HG02623 (cell line): ENCODE measurements around the gene AFAP1L2.

ENCODE experiments used
- ATAC-seq: cut with Tn5 transposase; IDR thresholded peaks from one replicate; pipeline ENCODE4 v1.9.1; 2021; ENCODE audit warnings: moderate library complexity; ENCODE audit not compliant: unreplicated experiment

AFAP1L2 gene, protein sequence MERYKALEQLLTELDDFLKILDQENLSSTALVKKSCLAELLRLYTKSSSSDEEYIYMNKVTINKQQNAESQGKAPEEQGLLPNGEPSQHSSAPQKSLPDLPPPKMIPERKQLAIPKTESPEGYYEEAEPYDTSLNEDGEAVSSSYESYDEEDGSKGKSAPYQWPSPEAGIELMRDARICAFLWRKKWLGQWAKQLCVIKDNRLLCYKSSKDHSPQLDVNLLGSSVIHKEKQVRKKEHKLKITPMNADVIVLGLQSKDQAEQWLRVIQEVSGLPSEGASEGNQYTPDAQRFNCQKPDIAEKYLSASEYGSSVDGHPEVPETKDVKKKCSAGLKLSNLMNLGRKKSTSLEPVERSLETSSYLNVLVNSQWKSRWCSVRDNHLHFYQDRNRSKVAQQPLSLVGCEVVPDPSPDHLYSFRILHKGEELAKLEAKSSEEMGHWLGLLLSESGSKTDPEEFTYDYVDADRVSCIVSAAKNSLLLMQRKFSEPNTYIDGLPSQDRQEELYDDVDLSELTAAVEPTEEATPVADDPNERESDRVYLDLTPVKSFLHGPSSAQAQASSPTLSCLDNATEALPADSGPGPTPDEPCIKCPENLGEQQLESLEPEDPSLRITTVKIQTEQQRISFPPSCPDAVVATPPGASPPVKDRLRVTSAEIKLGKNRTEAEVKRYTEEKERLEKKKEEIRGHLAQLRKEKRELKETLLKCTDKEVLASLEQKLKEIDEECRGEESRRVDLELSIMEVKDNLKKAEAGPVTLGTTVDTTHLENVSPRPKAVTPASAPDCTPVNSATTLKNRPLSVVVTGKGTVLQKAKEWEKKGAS

DNA sequence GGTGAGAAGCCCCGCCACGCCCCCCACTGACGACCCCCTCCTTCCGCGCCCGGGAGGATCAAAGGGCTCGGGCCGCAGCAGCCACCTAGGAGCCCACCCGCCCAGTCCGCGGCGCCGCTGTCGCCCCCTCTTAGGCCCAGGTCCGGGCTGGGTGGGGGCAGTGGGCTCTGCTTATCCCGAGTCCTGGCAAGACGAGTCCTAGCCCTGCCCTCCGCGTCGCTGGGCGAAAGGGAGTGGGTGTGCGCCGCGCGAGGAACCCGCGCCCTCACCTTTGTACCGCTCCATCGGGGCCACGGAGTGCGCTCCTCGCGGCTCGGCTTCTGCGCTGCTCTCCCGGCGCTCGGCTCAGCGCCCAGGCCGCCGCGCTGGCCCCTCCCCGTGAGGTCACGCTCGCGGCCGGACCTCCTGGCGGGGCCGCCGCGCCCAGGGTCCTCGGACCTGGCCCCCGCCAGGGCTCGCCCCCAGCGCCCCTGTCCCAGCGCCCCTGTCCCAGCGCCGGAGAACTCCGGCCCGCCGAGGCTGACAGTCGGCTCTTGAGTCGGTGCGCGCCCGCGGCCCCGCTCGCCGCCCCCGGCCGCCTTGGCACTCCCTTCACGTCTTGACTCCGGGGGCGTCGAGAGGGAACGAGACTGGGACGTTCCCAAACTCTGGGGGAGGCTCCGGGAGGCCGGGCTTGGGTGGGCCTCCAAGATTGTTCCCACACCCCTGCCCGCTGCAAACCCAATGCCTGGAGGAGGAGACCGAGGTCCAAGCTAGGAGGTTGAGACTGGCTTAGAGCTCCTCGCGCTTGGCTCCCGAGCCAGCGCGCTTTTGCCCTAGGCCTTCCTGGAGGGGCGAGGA lies at the start of gene AFAP1L2:
TSS of gene AFAP1L2 (minus strand) at position 332 of the 840 bp plus-strand sequence. CDS start at position 285, 47 bp downstream.
- ATAC-seq = peak; percentile 54

DNA sequence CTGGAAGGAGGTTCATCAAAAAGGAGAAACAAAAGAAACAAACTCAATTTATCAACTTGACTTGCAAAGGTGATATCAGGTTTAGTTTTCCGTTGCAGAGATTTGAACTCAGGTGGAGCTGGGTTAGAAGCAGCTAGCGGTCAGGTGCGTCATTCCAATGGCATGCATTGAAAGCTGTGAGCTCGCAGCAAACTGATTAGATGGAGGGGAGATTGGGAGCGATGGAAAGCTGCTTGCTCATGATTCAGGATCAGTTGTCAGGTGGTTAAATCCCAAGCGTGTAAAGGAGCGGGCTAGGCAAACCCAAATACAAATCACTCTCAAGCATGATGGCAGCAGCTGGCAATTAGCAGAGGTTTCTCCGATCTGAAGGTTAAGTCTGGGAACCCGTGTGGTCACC lies 49.3 kb upstream of the AFAP1L2 start:
- ATAC-seq = no peak

DNA sequence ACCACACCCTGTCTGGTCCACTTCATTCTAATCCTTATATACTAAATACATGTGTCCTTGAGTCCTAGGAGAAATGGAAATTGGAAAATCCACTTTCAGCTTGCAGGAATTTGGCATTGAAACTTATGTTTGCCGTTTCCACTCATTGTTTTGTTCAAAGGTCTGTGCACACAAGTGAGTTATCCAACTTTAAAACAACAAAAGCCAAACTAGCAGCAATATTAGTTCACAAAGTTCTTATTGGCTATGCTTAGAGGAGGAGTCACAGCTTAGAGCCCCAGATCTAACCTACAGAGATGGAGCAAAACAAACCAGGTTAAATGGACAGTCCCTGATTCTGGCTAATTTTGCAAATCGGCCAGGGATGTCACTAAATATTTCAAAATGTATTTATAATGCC lies 44.6 kb upstream of the AFAP1L2 start:
- no peak for ATAC-seq

DNA sequence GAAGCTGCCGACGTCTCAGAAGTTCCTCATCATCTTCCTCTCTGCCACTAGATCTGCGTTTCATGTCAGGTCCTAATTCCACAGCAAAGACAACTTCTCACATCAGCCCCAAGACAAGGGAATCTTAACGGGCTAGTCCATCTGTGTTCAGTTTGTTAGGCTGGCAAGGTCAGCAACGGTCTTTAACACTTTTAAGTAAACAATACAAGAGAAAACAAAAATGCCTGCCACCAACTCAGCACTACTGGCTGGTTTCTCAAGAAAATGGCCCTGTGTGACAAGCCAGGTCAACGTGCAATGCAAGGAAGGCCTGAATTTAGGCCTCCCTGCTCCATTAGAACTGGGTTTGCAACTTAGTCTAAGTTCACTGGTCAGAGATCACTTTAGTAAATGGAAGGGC lies 41.0 kb upstream of the AFAP1L2 start:
- no peak for ATAC-seq

DNA sequence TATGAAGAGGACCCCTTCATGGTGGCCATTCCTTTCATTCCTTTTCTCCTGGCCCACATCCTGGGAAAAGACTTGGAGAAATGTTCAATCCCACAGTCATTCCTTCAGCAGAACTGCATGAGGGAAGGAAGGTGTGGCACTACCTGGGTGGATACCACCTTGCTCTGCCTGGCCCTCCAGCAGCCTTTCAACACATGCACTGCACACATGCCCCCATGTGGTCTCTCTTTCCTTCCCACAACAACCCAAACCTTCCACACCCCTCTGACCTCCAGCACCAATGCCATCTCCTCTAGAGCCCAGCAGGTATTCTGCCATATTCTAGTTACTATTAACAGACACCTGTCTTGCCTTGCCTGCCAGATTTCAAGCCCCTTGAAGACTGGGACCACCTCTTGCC lies 40.5 kb upstream of the AFAP1L2 start:
- ATAC-seq = no peak

DNA sequence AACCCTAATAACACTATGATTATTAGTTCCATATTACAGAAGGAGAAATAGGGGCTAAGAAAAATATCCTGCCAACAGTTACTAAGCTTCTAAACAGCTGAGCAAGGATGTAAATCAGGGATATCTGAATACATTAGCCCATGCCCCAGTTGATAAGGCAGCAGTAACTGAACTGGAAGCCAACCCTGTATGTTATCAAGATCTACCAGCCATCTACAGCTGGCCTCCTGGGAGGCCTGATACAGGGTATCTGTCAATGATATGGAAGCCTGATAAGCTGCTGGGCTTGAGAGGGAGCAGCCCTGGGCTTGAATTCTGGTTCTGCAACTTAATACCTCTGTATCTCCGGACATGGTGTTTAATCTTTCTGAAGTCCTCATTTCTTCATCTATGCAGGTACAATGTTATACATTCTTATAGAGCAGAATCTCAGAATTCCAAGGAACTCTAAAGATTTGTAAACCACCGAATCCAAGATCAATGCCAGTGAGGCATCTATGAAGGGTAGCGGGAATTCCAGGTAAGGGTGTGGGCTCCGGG lies 37.9 kb upstream of the AFAP1L2 start:
- ATAC-seq = no peak

DNA sequence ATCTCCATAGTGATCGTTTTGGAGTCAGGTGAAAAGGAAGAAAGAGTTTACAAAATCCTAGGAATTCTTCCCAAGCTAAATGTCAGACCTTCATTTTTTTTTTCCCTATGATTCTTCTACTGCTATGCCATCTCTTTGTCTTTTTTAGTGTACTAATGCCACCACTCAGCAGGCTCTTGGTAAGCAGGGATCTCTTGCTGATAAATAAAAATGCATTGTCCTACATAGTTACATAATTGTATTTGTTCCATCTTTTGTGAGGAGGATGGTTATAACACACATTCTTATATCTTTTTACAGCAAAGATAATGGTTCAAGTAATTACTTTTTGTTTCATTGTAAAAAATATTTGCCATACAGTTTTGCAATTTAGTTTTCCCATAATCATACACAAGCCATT lies 36.8 kb upstream of the AFAP1L2 start:
- no peak for ATAC-seq

DNA sequence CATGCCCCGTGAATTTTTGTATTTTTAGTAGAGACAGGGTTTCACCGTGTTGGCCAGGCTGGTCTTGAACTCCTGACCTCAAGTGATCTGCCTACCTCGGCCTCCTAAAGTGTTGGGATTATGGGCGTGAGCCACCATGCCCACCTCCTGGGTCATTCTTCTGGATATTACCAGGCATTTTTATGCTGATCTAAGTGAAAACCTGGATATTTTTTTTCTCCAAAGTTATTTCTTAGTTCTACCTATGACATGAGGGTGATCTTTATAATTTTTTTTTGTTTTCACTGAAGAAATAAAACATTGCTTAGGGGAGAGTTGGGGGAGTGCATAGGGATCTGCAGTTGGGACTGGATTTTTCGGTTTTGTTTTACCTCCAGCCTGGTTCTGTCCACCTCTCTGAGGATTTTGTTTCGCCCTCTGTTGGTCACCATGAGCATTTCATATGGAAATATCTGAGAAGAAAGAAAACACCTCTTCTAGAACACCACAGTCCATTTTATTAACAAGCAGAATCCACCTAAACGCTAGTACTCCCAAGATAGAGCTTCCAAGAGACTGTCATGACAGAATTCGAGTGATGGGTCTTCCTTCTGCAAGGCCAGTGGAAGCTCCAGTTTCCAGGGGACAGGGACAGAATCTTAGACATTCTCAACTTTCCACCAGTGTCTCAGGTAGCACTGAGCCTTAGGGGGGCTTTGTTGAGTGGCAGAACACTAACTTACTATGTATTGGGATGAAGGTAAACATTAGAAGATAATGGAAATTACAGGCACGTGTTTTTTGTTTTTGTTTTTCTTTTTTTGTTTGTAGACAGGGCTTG lies 33.4 kb upstream of the AFAP1L2 start:
- no peak for ATAC-seq

DNA sequence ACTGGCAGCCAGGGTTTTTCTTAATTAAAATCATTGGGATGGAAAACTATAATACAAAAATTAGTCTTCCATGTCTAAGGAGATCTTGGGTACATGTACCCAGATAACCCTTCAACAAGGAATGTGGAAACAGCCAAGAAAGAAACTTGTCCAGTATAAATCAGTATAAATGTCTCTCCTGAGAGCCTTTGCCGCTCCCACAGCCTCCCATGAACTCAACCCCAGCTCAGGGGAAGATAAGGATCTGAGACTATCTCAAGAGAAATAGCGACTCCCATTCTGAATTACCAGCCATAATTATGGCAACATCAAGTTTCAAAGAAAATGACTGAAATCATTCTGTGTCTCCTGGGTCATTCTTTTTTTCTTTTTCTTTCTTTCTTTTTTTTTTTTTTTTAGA lies 32.6 kb upstream of the AFAP1L2 start:
- no peak for ATAC-seq

DNA sequence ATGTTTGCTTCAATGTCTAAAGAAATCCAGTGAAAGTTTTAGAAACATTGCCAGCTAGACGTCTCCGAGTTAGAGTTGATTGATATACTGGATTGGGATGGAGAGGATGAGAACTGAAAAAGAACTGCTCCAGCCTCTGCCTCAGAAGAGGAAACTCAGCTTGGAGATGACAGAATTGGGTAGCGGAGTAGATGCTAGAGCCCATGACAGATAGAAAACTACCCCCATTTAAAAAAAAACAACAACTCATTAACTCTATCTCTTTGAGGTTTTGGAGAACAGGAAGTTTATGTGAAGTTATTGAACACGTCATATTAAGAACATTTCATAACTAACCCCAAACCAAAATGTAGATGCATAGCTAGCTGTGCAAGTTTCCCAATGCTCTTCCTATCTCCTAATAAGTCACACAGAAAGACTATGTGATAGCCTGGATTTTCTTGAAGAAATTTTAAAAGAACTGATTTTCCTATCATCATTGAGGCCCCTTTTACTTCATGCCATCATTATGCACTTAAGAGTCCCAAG lies 28.3 kb upstream of the AFAP1L2 start:
- ATAC-seq = no peak

DNA sequence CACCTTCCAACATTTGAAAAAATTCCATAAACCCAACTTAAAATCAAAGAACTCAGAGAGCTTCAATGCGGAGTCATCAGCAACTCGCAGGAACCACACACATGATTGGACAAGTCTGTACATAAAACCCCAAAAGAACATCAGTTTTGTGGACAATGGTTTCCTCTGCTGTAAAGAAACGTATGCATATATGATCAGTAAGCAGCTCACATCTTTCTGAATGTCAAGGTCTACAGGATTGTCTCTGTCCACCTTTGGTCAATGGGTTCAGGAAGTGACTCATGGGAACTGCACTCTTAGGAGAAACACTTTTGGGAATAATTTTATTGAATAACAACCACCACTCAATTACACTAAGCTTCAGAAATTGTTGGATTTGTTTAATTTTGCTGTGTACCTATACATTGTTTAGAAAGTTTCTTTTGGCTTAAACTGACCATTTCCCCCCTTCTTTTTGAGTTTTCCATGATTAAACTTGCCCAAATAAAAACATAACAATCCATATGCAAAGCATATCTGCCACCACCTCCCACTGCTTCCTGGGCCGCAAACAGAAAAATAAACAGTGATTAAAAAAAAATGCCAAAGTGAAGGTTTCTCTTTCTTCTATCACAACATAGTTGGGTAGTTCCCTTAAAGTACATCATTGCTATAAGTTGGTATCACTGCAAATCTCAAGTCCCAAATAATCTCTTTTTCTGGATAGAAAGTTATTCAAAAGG lies 27.3 kb upstream of the AFAP1L2 start:
- ATAC-seq = no peak

DNA sequence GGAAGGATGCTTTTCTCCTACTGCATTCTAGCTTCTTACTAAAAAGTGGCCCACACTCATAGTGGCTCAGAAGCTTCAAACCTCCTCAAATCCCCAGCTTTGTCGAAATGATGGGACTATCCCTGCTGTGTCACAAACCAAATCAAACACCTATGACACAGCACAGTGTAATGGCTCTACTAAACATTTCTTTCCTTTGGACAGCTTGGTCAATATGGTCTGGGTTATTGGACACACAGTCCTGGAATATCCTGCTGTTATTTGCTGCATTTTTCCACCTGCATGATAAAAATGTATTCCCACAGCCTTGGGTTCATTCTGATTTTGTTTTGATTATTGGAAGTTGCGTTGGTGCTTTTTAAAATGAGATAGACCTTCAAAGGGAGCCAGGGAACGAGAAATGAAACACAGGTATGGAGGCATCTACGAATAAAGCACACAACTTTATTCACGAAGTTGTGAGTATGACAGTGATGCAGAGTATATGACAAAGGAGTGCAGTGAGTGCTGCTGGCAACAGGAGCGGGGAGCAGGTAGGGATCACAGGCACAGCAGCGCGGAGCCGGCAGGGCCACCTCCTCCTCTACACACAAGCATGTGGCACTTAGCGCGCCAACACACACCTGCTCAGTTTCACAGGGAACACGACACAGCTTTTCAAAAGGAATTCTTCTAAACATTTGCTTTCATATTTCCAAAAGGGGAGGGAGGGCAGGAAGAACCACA lies 26.5 kb upstream of the AFAP1L2 start:
- no peak for ATAC-seq

DNA sequence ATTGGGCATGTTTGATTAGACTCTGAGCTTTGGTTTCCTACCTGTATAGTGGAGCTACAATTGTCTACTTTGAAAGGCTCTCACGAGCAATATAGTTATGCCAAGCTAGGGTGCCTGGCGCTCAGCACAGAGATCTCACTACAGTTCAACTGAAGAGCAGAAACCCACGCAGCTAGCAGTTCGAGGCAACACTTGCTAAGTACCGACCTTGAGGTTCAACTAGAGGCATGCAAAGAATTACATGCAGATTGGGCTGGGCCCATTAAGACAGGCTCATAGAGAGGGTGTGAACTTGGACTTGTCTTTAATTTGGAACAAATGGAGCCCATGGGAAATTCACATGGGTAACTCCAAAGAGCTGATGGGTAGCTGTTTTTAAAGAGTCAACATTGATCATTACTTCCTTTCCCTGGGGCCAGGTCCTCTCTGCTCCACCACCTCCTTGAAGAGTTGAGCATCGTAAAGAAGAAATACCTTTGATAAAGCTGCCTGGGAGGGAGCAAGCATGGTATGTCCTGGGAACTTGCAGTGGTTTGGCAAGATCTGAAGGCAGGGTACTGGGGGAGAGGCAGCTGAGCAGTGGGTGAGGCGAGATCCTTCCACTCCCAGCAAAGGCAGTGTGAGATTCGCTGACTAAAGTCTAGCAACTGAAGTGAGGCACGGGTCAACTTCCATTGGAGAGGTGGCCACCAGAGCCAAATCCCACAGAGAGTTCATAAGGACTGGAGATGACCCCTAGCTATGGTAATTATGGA lies 25.5 kb upstream of the AFAP1L2 start:
- no peak for ATAC-seq

DNA sequence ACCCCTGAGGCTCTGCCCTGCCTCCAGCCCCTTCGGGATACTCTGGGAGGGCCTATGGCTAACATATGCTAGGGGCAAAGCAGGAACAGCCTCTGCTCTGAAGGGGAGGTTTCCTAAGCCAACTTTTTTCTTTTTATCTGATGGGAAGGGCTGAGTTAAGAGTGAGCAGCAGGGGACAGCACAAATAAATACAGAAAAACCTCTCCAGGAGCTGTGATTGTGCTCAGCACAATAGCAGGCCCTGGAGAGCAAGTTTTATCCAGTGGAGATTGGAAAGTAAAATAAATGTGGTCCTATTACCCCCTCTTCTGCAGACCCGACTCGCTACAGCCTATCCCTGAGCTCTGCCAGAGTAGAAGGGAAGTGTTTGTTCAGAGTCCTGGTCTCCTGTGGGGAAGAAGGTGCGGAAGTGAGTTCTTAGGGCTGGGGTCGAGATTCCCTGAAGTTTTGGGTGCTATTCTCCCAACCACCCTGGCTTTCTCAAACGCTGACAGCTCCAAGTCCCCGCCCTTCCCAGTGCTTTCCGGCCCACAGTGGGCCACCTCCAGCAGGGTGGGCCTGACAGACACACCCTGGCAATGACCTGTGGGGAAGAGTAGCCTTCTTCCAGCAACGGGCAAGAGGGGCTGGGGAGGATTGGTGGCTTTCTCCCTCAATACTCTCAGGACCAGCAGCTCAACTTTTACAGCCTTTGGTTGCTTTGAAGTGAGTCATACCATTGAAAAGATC lies 23.0 kb upstream of the AFAP1L2 start:
- ATAC-seq = no peak

DNA sequence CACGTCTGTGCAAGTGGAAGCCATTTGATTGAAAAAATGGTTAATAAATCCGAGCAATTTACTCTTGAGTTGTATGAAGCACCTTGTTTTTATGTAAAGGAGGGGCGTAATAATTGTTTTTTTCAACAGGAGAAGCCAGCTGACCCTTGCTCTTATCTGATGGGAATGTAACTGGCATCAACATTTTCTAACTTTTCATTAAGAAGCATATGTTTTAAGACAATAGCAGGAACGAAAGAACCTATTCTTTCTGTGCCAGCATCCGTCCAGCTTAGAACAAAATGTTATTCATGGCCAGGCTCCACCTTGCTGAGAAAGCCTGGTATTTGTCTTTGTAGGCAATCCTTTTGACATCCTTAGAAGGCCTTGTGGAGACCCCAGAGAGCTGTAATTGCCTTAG lies 22.2 kb upstream of the AFAP1L2 start:
- no peak for ATAC-seq

DNA sequence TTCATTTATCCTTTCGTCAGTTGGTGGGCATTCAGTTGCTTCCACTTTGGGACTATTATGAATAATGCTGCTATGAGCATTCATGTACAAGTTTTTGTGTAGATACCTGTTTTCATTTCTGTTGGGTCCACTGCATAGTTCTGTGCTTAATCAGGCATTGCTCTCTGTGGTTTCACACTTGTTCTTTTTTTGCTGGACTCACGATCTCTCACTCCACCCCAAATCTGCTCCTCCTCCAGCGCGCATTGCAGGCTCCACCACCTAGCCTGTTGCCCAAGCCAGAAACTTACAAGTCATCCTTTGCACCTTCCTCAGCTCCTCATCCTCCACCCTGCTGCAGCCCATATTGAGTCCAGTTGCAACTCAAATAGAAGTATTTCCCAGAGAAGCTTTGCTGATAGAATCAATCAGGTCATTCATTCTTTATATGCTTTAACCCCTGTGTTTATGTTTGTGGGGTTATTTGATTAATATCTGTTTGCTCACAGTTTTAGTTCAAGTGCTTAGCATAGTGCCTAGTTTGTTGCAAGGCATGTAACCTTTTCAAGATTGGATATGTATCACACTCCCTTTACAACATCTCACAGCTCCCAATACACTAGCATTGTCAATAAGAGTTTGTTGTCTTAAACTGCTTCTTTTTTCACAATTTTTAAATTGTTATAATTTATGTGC lies 16.6 kb upstream of the AFAP1L2 start:
- ATAC-seq = no peak

DNA sequence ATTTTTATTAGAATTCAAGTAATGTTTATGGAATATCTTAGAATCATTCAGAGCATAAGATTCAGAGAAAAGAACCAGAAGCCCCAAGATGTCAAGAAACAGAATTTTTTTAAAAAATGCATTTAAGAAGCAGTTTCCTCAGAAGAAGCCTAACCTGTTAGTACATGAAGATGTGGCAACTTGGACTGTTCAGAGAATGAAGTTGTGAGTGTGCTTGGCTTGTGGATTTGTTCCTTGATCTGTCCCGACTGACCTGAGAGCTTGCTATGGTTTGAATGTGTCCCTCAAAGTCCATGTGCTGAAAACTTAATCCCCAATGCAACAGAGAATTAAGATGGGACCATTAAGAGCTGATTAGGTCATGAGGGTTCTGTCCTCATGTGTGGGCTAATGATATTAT lies 13.8 kb upstream of the AFAP1L2 start:
- no peak for ATAC-seq
